ENCODE measurements around the gene LNPK.

- TF ChIP-seq CTCF (IDR thresholded peaks at IDR 0.05) (no peak), EZH2 (IDR thresholded peaks at IDR 0.05) (no peak), EZH2phosphoT487 (IDR thresholded peaks at IDR 0.05) (no peak)
These were observed 37.3 kb upstream of the LNPK start for GRCh38 chr2:176039375-176039774.
